22Rv1 (cell line): ENCODE data around the gene SCGB1D1.

Source experiments
- H3K27ac ChIP-seq: fragments of 450-650 bp; 2 replicates; pipeline ENCODE4 v1.5.1; 2017
- CTCF ChIP-seq: fragments of 450-650 bp; IDR thresholded peaks from 2 replicates; pipeline ENCODE4 v1.5.1; 2017; ENCODE audit warnings: mild to moderate bottlenecking
- ZFX ChIP-seq: fragments of 450-650 bp; IDR thresholded peaks from 2 replicates; pipeline ENCODE4 v1.6.1; 2017; ENCODE audit warnings: antibody characterized with exemption, borderline replicate concordance

Gene SCGB1D1

DNA sequence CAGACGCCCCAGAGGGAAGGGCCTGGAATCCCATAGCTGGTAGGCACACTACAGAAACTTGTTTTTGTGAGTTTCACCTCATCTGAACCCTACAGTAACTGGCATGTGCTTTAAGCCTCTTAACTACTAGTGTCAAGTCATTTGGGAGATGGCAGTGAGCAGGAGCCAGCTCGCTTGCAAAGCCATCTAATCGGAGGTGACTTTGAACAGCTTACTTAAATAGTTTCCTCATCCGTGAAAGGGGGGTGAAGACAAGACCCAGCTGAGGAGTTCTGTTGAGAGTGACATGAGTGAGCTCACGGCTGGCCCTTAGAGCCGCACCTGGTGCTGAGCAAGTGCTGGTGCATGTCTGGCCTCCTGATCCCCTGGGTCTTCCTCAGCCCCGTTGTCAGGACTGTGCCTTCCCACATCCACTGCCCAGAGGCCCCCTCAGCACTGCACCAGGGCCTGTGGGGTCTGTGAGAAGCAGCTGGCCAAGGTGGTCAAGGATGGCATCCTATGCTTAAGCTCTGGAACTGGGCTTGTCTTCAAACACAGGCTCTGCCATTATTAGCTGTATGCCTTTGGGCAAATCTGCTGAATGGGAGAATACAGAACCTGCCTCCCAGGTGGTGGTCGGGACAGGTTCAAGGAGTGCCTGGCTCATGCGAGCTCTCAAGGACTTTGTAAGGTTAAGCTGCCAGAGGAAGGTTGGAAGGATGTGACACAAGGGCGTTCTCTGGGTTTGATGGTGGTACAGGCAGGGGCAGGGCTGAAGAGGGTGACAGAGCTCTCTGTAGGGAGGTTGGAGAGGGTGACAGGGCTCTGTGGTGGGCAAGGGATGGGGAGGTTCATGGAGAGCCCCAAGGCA lies 38.9 kb upstream of the SCGB1D1 start:
- no peak overlapping the region for H3K27ac ChIP-seq
- TF ChIP-seq CTCF, result no peak
- no peak for TF ChIP-seq ZFX

- TF ChIP-seq ZFX (no peak), CTCF (no peak)
- H3K27ac ChIP-seq, result no peak overlapping the region
Measured at GRCh38 chr11:62151737-62152102, 38.3 kb upstream of the SCGB1D1 start.

DNA sequence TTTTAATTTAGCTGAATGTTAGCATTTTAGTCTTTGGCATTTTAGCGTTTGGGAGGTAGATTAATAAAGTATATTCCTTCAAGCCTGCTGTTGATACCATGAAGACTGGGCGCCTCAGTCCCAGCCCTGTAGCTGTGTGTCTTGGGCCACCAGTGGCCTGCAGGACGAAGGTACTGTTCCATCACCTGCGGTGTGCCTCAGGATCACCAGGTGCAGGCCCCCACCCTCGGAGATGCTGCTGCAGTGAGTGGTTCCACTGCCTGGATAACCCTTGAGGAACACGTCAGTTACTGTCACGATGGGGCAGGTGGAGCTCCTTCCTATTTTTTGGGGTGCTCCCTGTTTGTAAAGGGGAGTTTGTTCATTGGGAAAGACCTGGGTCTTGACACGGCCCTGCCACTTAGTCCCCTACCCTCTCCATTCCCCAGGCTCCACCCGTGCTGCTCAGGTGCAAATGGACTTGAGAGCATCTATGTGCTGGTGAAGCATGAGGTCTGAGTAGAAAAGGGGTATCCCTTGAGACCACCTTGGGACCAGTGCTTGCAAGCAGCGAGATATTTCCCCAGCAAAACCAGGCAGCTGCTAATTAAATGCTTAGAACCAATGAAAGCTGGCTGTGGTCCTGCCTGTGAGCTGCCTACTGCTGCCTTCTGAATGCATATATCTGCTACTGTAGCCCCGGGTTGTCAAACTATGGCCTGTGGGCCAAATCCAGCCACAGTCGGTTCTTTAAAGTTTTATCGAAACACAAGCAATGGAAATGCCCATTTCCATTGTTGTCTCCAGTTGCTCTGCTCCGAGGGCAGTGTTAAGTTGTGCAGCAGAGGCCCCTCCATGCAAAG lies 37.5 kb upstream of the SCGB1D1 start:
- H3K27ac ChIP-seq, result no peak overlapping the region
- no peak for TF ChIP-seq CTCF
- TF ChIP-seq ZFX, result no peak

- TF ChIP-seq CTCF (no peak), ZFX (no peak)
Measured at GRCh38 chr11:62153087-62153395, 37.0 kb upstream of the SCGB1D1 start.

GRCh38 chr11:62153617-62154016 lies 36.4 kb upstream of the SCGB1D1 start:
- TF ChIP-seq ZFX (no peak), CTCF (no peak)
- H3K27ac ChIP-seq, result no peak overlapping the region

More at GRCh38 chr11:62153087-62153395, 37.0 kb upstream of the SCGB1D1 start:
- H3K27ac ChIP-seq, result no peak overlapping the region

GRCh38 chr11:62157603-62158002 lies 32.4 kb upstream of the SCGB1D1 start:
- TF ChIP-seq ZFX, result no peak
- no peak for TF ChIP-seq CTCF

GRCh38 chr11:62166371-62166770 lies 23.6 kb upstream of the SCGB1D1 start:
- no peak for TF ChIP-seq CTCF
- no peak for TF ChIP-seq ZFX
- H3K27ac ChIP-seq, result no peak overlapping the region

More at GRCh38 chr11:62157603-62158002, 32.4 kb upstream of the SCGB1D1 start:
- H3K27ac ChIP-seq, result no peak overlapping the region
